HEK293 (cell line): ENCODE results near the gene SYT13.

ENCODE experiments used
- CTCF ChIA-PET: fragments of 350-600 bp; formaldehyde crosslinking; extraction: SDS; loops from one replicate; lab custom pipeline; 2021; ENCODE audit warnings: antibody characterized with exemption; lab: Yijun Ruan, JAX
- POLR2A ChIA-PET: fragments of 300-600 bp; formaldehyde crosslinking; extraction: SDS; loops from one replicate; lab custom pipeline; 2020; ENCODE audit warnings: antibody characterized with exemption, inconsistent platforms; lab: Yijun Ruan, JAX
- H3K27ac ChIP-seq: fragments of 200-500 bp; sonication (Bioruptor generic); 2 replicates; pipeline ENCODE4 v1.5.1; 2014; ENCODE audit warnings: low read depth, low read length, control low read depth, inconsistent platforms; ENCODE audit errors: extremely low read depth
- H3K36me3 ChIP-seq, 2 experiments: fragments of 200-500 bp in 1 of 2; sonication (Bioruptor generic) in 1 of 2; 1 replicate in 1 of 2; 2 replicates in 1 of 2; pipeline ENCODE4 v1.5.1; 2014 to 2017; ENCODE audit warnings: inconsistent platforms in 2 of 2, low read length in 2 of 2; ENCODE audit not compliant: control insufficient read depth in 2 of 2, insufficient read depth in 1 of 2
- H3K4me1 ChIP-seq: fragments of 200-500 bp; sonication (Bioruptor generic); 2 replicates; pipeline ENCODE4 v1.5.1; 2014; ENCODE audit warnings: mild to moderate bottlenecking, low read length, inconsistent platforms; ENCODE audit not compliant: control insufficient read depth, insufficient read depth
- H3K4me3 ChIP-seq: 2 replicates; pipeline ENCODE4 v1.5.1; 2011; ENCODE audit warnings: low read depth, mild to moderate bottlenecking, control low read depth, low read length, moderate library complexity
- H3K9me3 ChIP-seq: fragments of 200-500 bp; sonication (Bioruptor generic); 2 replicates; pipeline ENCODE4 v1.5.1; 2014; ENCODE audit warnings: low read depth, low read length, inconsistent platforms; ENCODE audit not compliant: control insufficient read depth, insufficient read depth
- GLIS2 ChIP-seq: fragments of 450-650 bp; formaldehyde crosslinking; IDR thresholded peaks from 2 replicates; pipeline ENCODE4 v1.5.1; 2016; ENCODE audit warnings: missing biosample characterization, missing genetic modification characterization
- YY2 ChIP-seq: fragments of 450-650 bp; formaldehyde crosslinking; IDR thresholded peaks from 2 replicates; pipeline ENCODE4 v1.5.1; 2016; ENCODE audit warnings: missing biosample characterization, missing genetic modification characterization
- ZBTB1 ChIP-seq: fragments of 450-650 bp; formaldehyde crosslinking; IDR thresholded peaks from 2 replicates; pipeline ENCODE4 v1.5.1; 2016; ENCODE audit warnings: missing biosample characterization, missing genetic modification characterization
- ZNF2 ChIP-seq: fragments of 450-650 bp; formaldehyde crosslinking; IDR thresholded peaks from 2 replicates; pipeline ENCODE4 v1.5.1; 2016; ENCODE audit warnings: missing biosample characterization, missing genetic modification characterization
- ZNF202 ChIP-seq: fragments of 450-650 bp; formaldehyde crosslinking; IDR thresholded peaks from 2 replicates; pipeline ENCODE4 v1.5.1; 2016; ENCODE audit warnings: missing biosample characterization, missing genetic modification characterization, borderline replicate concordance
- ZNF223 ChIP-seq: fragments of 450-650 bp; formaldehyde crosslinking; IDR thresholded peaks from 2 replicates; pipeline ENCODE4 v1.5.1; 2016; ENCODE audit warnings: missing biosample characterization, missing genetic modification characterization
- ZNF23 ChIP-seq: fragments of 450-650 bp; formaldehyde crosslinking; IDR thresholded peaks from 2 replicates; pipeline ENCODE4 v1.5.1; 2016; ENCODE audit warnings: missing biosample characterization, missing genetic modification characterization, borderline replicate concordance
- ZNF248 ChIP-seq: fragments of 450-650 bp; formaldehyde crosslinking; IDR thresholded peaks from 2 replicates; pipeline ENCODE4 v1.5.1; 2017; ENCODE audit warnings: missing biosample characterization, missing genetic modification characterization
- ZNF514 ChIP-seq: fragments of 450-650 bp; formaldehyde crosslinking; IDR thresholded peaks from 2 replicates; pipeline ENCODE4 v1.5.1; 2016; ENCODE audit warnings: missing biosample characterization, missing genetic modification characterization
- ZNF621 ChIP-seq: fragments of 450-650 bp; formaldehyde crosslinking; IDR thresholded peaks from 2 replicates; pipeline ENCODE4 v1.5.1; 2017; ENCODE audit warnings: missing biosample characterization, missing genetic modification characterization
- ZNF658 ChIP-seq: fragments of 450-650 bp; formaldehyde crosslinking; IDR thresholded peaks from 2 replicates; pipeline ENCODE4; 2016; ENCODE audit warnings: missing biosample characterization, missing genetic modification characterization
- ZNF664 ChIP-seq: fragments of 450-650 bp; formaldehyde crosslinking; IDR thresholded peaks from 2 replicates; pipeline ENCODE4 v1.5.1; 2016; ENCODE audit warnings: missing biosample characterization, missing genetic modification characterization
- ZNF747 ChIP-seq: fragments of 450-650 bp; formaldehyde crosslinking; IDR thresholded peaks from 2 replicates; pipeline ENCODE4 v1.5.1; 2016; ENCODE audit warnings: missing biosample characterization, missing genetic modification characterization
- ZNF776 ChIP-seq: fragments of 450-650 bp; formaldehyde crosslinking; IDR thresholded peaks from 2 replicates; pipeline ENCODE4 v1.5.0; 2017; ENCODE audit warnings: missing biosample characterization, missing genetic modification characterization, borderline replicate concordance
- TF ChIP-seq, protein P1 (sequence below): fragments of 450-650 bp; formaldehyde crosslinking; IDR thresholded peaks from 2 replicates; pipeline ENCODE4 v1.5.1; 2016; ENCODE audit warnings: missing biosample characterization, missing genetic modification characterization
- TF ChIP-seq, protein P2 (sequence below): fragments of 450-650 bp; formaldehyde crosslinking; IDR thresholded peaks from 2 replicates; pipeline ENCODE4 v1.5.1; 2016; ENCODE audit warnings: missing biosample characterization, missing genetic modification characterization
- TF ChIP-seq, protein P3 (sequence below): fragments of 450-650 bp; formaldehyde crosslinking; optimal IDR thresholded peaks from 2 replicates; pipeline ENCODE3; 2016; ENCODE audit warnings: missing biosample characterization, mild to moderate bottlenecking, missing genetic modification characterization
- TF ChIP-seq, protein P4 (sequence below): fragments of 450-650 bp; formaldehyde crosslinking; IDR thresholded peaks from 2 replicates; pipeline ENCODE4 v1.5.1; 2016; ENCODE audit warnings: missing biosample characterization, missing genetic modification characterization

SYT13 gene

DNA sequence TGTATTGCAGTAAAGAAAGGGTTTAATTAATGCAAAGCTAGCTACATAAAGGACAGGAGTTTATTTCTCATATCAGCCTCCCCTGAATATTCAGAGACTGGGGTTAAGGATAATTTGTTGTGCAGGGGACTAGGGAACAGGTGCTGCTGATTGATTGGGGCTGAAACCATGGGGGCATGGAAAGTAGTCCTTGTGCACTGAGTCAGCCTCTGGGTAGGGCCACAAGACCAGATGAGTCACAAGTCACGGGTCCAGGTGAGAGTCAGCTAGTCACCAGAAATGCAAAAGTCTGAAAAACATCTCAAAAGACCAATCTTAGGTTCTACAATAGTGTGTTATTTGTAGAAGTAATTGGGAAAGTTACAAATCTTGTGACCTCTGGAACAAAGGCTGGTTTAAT lies 32.9 kb upstream of the SYT13 start:
- CTCF ChIA-PET, result interaction anchor here (0.9 to 1.3 kb wide), 3 partner anchors 12 to 216 kb away, joined by 3 to 4 read pairs (median 3); no protein-coding TSS in a partner anchor

DNA sequence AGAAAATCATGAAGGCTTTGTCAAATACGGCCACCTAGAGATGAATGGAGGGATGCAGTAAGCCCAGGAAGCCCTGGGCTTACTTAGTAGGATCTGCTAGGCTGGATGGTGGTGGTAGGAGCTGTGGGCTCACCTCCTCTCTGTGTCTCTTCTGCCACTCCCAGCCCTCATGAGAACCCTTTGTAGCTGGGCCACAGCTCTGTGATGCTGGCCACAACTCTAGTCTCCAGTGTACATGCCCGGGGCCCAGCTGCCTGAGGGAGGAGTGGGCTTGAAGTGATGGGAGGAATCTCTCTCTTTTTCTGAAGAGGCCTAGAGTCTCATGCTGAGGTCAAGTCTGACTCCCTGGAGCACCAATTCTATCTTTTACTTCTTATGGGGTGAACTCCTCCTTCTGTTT lies 32.4 kb upstream of the SYT13 start:
- ChIA-PET POLR2A (no interaction called here), CTCF (interaction anchor here (0.7 to 1.3 kb wide), 4 partner anchors 12 to 215 kb away, joined by 3 to 4 read pairs (median 3); no protein-coding TSS in a partner anchor)
- TF ChIP-seq ZNF23 (tag by site-specific recombination) (no peak), ZNF621 (tag by site-specific recombination) (no peak), ZNF658 (tag by site-specific recombination) (no peak)
- TF ChIP-seq, protein P1, sequence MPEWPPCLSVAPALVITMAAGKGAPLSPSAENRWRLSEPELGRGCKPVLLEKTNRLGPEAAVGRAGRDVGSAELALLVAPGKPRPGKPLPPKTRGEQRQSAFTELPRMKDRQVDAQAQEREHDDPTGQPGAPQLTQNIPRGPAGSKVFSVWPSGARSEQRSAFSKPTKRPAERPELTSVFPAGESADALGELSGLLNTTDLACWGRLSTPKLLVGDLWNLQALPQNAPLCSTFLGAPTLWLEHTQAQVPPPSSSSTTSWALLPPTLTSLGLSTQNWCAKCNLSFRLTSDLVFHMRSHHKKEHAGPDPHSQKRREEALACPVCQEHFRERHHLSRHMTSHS (tag by site-specific recombination), result no peak
- TF ChIP-seq, protein P2, sequence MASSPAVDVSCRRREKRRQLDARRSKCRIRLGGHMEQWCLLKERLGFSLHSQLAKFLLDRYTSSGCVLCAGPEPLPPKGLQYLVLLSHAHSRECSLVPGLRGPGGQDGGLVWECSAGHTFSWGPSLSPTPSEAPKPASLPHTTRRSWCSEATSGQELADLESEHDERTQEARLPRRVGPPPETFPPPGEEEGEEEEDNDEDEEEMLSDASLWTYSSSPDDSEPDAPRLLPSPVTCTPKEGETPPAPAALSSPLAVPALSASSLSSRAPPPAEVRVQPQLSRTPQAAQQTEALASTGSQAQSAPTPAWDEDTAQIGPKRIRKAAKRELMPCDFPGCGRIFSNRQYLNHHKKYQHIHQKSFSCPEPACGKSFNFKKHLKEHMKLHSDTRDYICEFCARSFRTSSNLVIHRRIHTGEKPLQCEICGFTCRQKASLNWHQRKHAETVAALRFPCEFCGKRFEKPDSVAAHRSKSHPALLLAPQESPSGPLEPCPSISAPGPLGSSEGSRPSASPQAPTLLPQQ (tag by site-specific recombination), result no peak
- Histone ChIP-seq H3K36me3 (no peaks in the 10 kb centered on the region), H3K4me3 (no peak overlapping the region), H3K27ac (no peak overlapping the region), H3K4me1 (no peaks in the 10 kb centered on the region), H3K9me3 (no peaks in the 10 kb centered on the region)

More for the DNA sequence above, 32.9 kb upstream of the SYT13 start:
- POLR2A ChIA-PET, result interaction anchor here (0.7 kb wide), 1 partner anchor 85 kb away, joined by 3 read pairs; no protein-coding TSS in a partner anchor
- no peaks in the 10 kb centered on the region for H3K4me1 ChIP-seq
- no peaks in the 10 kb centered on the region for H3K36me3 ChIP-seq
- no peak for TF ChIP-seq GLIS2
- no peak for TF ChIP-seq ZBTB1 (tag by site-specific recombination)
- TF ChIP-seq, protein P3, sequence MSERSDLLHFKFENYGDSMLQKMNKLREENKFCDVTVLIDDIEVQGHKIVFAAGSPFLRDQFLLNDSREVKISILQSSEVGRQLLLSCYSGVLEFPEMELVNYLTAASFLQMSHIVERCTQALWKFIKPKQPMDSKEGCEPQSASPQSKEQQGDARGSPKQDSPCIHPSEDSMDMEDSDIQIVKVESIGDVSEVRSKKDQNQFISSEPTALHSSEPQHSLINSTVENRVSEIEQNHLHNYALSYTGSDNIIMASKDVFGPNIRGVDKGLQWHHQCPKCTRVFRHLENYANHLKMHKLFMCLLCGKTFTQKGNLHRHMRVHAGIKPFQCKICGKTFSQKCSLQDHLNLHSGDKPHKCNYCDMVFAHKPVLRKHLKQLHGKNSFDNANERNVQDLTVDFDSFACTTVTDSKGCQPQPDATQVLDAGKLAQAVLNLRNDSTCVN (tag by site-specific recombination), result no peak
- TF ChIP-seq ZNF776 (tag by site-specific recombination), result no peak
- TF ChIP-seq ZNF747, result no peak
- TF ChIP-seq YY2 (tag by site-specific recombination), result no peak
- TF ChIP-seq ZNF2, result no peak
- TF ChIP-seq ZNF223 (tag by site-specific recombination), result no peak
- TF ChIP-seq ZNF514 (tag by site-specific recombination), result no peak
- TF ChIP-seq, protein P4, sequence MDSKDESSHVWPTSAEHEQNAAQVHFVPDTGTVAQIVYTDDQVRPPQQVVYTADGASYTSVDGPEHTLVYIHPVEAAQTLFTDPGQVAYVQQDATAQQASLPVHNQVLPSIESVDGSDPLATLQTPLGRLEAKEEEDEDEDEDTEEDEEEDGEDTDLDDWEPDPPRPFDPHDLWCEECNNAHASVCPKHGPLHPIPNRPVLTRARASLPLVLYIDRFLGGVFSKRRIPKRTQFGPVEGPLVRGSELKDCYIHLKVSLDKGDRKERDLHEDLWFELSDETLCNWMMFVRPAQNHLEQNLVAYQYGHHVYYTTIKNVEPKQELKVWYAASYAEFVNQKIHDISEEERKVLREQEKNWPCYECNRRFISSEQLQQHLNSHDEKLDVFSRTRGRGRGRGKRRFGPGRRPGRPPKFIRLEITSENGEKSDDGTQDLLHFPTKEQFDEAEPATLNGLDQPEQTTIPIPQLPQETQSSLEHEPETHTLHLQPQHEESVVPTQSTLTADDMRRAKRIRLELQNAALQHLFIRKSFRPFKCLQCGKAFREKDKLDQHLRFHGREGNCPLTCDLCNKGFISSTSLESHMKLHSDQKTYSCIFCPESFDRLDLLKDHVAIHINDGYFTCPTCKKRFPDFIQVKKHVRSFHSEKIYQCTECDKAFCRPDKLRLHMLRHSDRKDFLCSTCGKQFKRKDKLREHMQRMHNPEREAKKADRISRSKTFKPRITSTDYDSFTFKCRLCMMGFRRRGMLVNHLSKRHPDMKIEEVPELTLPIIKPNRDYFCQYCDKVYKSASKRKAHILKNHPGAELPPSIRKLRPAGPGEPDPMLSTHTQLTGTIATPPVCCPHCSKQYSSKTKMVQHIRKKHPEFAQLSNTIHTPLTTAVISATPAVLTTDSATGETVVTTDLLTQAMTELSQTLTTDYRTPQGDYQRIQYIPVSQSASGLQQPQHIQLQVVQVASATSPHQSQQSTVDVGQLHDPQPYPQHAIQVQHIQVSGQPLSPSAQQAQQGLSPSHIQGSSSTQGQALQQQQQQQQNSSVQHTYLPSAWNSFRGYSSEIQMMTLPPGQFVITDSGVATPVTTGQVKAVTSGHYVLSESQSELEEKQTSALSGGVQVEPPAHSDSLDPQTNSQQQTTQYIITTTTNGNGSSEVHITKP (tag by site-specific recombination), result no peak
- TF ChIP-seq ZNF202 (tag by site-specific recombination), result no peak
- TF ChIP-seq ZNF248 (tag by site-specific recombination), result no peak
- TF ChIP-seq ZNF664 (tag by site-specific recombination), result no peak
- no peak overlapping the region for H3K27ac ChIP-seq
- no peaks in the 10 kb centered on the region for H3K9me3 ChIP-seq
- H3K4me3 ChIP-seq, result no peak overlapping the region
